Activated T-helper 17 cell treated with anti-CD3 and anti-CD28 coated beads, Interleukin-2, amount 50 U/mL, for 72 hours (primary cell): ENCODE measurements around the gene DCST2. TPM values are rescaled to one million over a fixed set of nuclear protein-coding genes. Genes with fewer than 3 reads are reported as not detected.
A peak's percentile ranks its signal among the peaks of the same experiment; 100 is the strongest.

ENCODE experiments used
- ATAC-seq: fragments of 150-1000 bp; cut with Tn5 transposase; replicated peaks from 2 replicates; pipeline ENCODE4 v1.10.0; 2021; ENCODE audit warnings: mild to moderate bottlenecking, moderate library complexity
- H3K27ac Mint-ChIP-seq: one replicate; pipeline ENCODE4 v1.8.0; 2022; ENCODE audit warnings: mixed read lengths
- H3K27me3 Mint-ChIP-seq: one replicate; pipeline ENCODE4 v1.8.0; 2022; ENCODE audit warnings: mixed read lengths
- H3K36me3 Mint-ChIP-seq: one replicate; pipeline ENCODE4 v1.8.0; 2022; ENCODE audit warnings: low read depth, mild to moderate bottlenecking, mixed read lengths
- H3K4me1 Mint-ChIP-seq: one replicate; pipeline ENCODE4 v1.8.0; 2022; ENCODE audit warnings: mixed read lengths
- H3K4me3 Mint-ChIP-seq: one replicate; pipeline ENCODE4 v1.8.0; 2022; ENCODE audit warnings: mild to moderate bottlenecking, mixed read lengths
- H3K9me3 Mint-ChIP-seq: one replicate; pipeline ENCODE4 v1.8.0; 2022; ENCODE audit warnings: mixed read lengths
- total RNA-seq, 2 donors: library from RNA; stranded (reverse); gene quantifications; one replicate each; pipeline ENCODE4 v1.2.3, GENCODE V29; 2022

Gene DCST2
- total RNA-seq, 2 donors from 2014 or later: 0.67 to 2.2 TPM

GRCh38 chr1:155030243-155030795, 3.3 kb downstream of the DCST2 start:
- no peaks in the 10 kb centered on the region for H3K9me3 Mint-ChIP-seq
- no peaks in the 10 kb centered on the region for H3K4me1 Mint-ChIP-seq
- no peak for ATAC-seq
- no peaks in the 10 kb centered on the region for H3K36me3 Mint-ChIP-seq
- H3K4me3 Mint-ChIP-seq: no peak overlapping the region
- no peaks in the 10 kb centered on the region for H3K27me3 Mint-ChIP-seq
- no peak overlapping the region for H3K27ac Mint-ChIP-seq

- Mint-ChIP-seq H3K36me3 (no peaks in the 10 kb centered on the region), H3K27ac (no peak overlapping the region), H3K27me3 (no peaks in the 10 kb centered on the region), H3K4me1 (no peaks in the 10 kb centered on the region), H3K4me3 (no peak overlapping the region), H3K9me3 (no peaks in the 10 kb centered on the region)
- ATAC-seq: no peak
Measured at GRCh38 chr1:155029513-155030242, 3.9 kb downstream of the DCST2 start.

GRCh38 chr1:155026588-155026987, 7.0 kb downstream of the DCST2 start:
- no peak overlapping the region for H3K27ac Mint-ChIP-seq
- no peaks in the 10 kb centered on the region for H3K36me3 Mint-ChIP-seq
- peak; percentile 50 for ATAC-seq
- no peak overlapping the region for H3K4me3 Mint-ChIP-seq
- H3K9me3 Mint-ChIP-seq: no peaks in the 10 kb centered on the region
- H3K4me1 Mint-ChIP-seq: no peaks in the 10 kb centered on the region
- H3K27me3 Mint-ChIP-seq: no peaks in the 10 kb centered on the region

- Mint-ChIP-seq H3K36me3 (no peaks in the 10 kb centered on the region), H3K27ac (no peak overlapping the region), H3K4me1 (no peaks in the 10 kb centered on the region), H3K4me3 (no peak overlapping the region), H3K27me3 (no peaks in the 10 kb centered on the region), H3K9me3 (no peaks in the 10 kb centered on the region)
- ATAC-seq: no peak
Measured at GRCh38 chr1:155026154-155026553, 7.4 kb downstream of the DCST2 start.

- H3K27ac Mint-ChIP-seq: no peak overlapping the region
- H3K9me3 Mint-ChIP-seq: no peaks in the 10 kb centered on the region
- no peak for ATAC-seq
- H3K4me3 Mint-ChIP-seq: no peak overlapping the region
- H3K4me1 Mint-ChIP-seq: peaks cover 11% of the 10 kb centered on the region
- H3K36me3 Mint-ChIP-seq: peaks cover 10% of the 10 kb centered on the region
- H3K27me3 Mint-ChIP-seq: no peaks in the 10 kb centered on the region
Measured at GRCh38 chr1:155024315-155024714, 9.3 kb downstream of the DCST2 start.

GRCh38 chr1:155023627-155024026, 10.0 kb downstream of the DCST2 start:
- Mint-ChIP-seq H3K4me1 (peaks cover 14% of the 10 kb centered on the region), H3K9me3 (no peaks in the 10 kb centered on the region), H3K4me3 (no peak overlapping the region), H3K27me3 (no peaks in the 10 kb centered on the region), H3K36me3 (peaks cover 17% of the 10 kb centered on the region), H3K27ac (no peak overlapping the region)
- no peak for ATAC-seq

GRCh38 chr1:155022927-155023236, 10.7 kb downstream of the DCST2 start:
- ATAC-seq: no peak
- peaks cover 14% of the 10 kb centered on the region for H3K4me1 Mint-ChIP-seq
- H3K27ac Mint-ChIP-seq: no peak overlapping the region
- H3K36me3 Mint-ChIP-seq: peaks cover 23% of the 10 kb centered on the region
- no peak overlapping the region for H3K4me3 Mint-ChIP-seq
- H3K9me3 Mint-ChIP-seq: no peaks in the 10 kb centered on the region
- no peaks in the 10 kb centered on the region for H3K27me3 Mint-ChIP-seq

- Mint-ChIP-seq H3K27me3 (no peaks in the 10 kb centered on the region), H3K27ac (no peak overlapping the region), H3K9me3 (no peaks in the 10 kb centered on the region), H3K36me3 (peaks cover 28% of the 10 kb centered on the region), H3K4me3 (no peak overlapping the region), H3K4me1 (peaks cover 14% of the 10 kb centered on the region)
- no peak for ATAC-seq
Measured at GRCh38 chr1:155022136-155022926, 11.2 kb downstream of the DCST2 start.

GRCh38 chr1:155019377-155020245, 14.0 kb downstream of the DCST2 start:
- H3K36me3 Mint-ChIP-seq: peaks cover 52% of the 10 kb centered on the region
- peaks cover 28% of the 10 kb centered on the region for H3K4me1 Mint-ChIP-seq
- H3K4me3 Mint-ChIP-seq: peak overlapping the region; percentile 57
- H3K27me3 Mint-ChIP-seq: no peaks in the 10 kb centered on the region
- ATAC-seq: no peak
- H3K9me3 Mint-ChIP-seq: no peaks in the 10 kb centered on the region
- peak overlapping the region; percentile 81 for H3K27ac Mint-ChIP-seq

- Mint-ChIP-seq H3K27ac (peak overlapping the region; percentile 81), H3K4me3 (peak overlapping the region; percentile 57), H3K36me3 (peaks cover 60% of the 10 kb centered on the region), H3K27me3 (no peaks in the 10 kb centered on the region), H3K9me3 (no peaks in the 10 kb centered on the region), H3K4me1 (peaks cover 32% of the 10 kb centered on the region)
- ATAC-seq: no peak
Measured at GRCh38 chr1:155018617-155019348, 14.8 kb downstream of the DCST2 start.

GRCh38 chr1:155017946-155018316, 15.7 kb downstream of the DCST2 start:
- Mint-ChIP-seq H3K27me3 (no peaks in the 10 kb centered on the region), H3K27ac (peak overlapping the region; percentile 54), H3K36me3 (peaks cover 69% of the 10 kb centered on the region), H3K4me3 (peak overlapping the region; percentile 57), H3K9me3 (no peaks in the 10 kb centered on the region), H3K4me1 (peaks cover 38% of the 10 kb centered on the region)
- no peak for ATAC-seq

- H3K36me3 Mint-ChIP-seq: peaks cover 75% of the 10 kb centered on the region
- no peaks in the 10 kb centered on the region for H3K9me3 Mint-ChIP-seq
- no peaks in the 10 kb centered on the region for H3K27me3 Mint-ChIP-seq
- H3K4me3 Mint-ChIP-seq: peak overlapping the region; percentile 69
- peak; percentile 89 for ATAC-seq
- H3K27ac Mint-ChIP-seq: peak overlapping the region; percentile 88
- peaks cover 44% of the 10 kb centered on the region for H3K4me1 Mint-ChIP-seq
Measured at GRCh38 chr1:155017041-155017945, 16.3 kb downstream of the DCST2 start.

- no peaks in the 10 kb centered on the region for H3K9me3 Mint-ChIP-seq
- H3K36me3 Mint-ChIP-seq: peaks cover 85% of the 10 kb centered on the region
- no peak for ATAC-seq
- H3K27ac Mint-ChIP-seq: peak overlapping the region; percentile 88
- H3K4me3 Mint-ChIP-seq: peak overlapping the region; percentile 69
- no peaks in the 10 kb centered on the region for H3K27me3 Mint-ChIP-seq
- H3K4me1 Mint-ChIP-seq: peaks cover 49% of the 10 kb centered on the region
Measured at GRCh38 chr1:155016231-155016831, 17.2 kb downstream of the DCST2 start.
